HepG2 (cell line): ENCODE results near the gene LRR1. TPM values are rescaled to one million over a fixed set of nuclear protein-coding genes. Genes with fewer than 3 reads are reported as not detected.

Experiments
- ARID5B ChIP-seq: IDR thresholded peaks from 2 replicates; pipeline ENCODE4 v1.4.0; 2020; ENCODE audit warnings: mild to moderate bottlenecking, missing genetic modification reagents
- ATF4 ChIP-seq, 2 experiments: fragments of 450-650 bp in 1 of 2; sonication (generic) in 1 of 2; formaldehyde crosslinking; IDR thresholded peaks; 2 replicates each; pipeline versions ENCODE4 v1.5.0 to v1.8.0; 2020 to 2022; ENCODE audit warnings: mild to moderate bottlenecking in 1 of 2, missing genetic modification reagents in 1 of 2
- ATF7 ChIP-seq, 2 experiments: fragments of 450-650 bp in 1 of 2; sonication (generic) in 1 of 2; formaldehyde crosslinking in 1 of 2; IDR thresholded peaks; 2 replicates each; pipeline versions ENCODE4 v1.4.0 to v1.6.1; 2016 to 2020; ENCODE audit warnings: antibody characterized with exemption in 1 of 2, mild to moderate bottlenecking in 1 of 2, missing genetic modification reagents in 1 of 2
- BRF2 ChIP-seq: sonication (generic); formaldehyde crosslinking; IDR thresholded peaks from 2 replicates; pipeline ENCODE4 v1.8.1; 2022; ENCODE audit warnings: mild to moderate bottlenecking, missing genetic modification reagents
- FOXA3 ChIP-seq: IDR thresholded peaks from 2 replicates; pipeline ENCODE4 v1.6.1; 2016; ENCODE audit warnings: missing genetic modification reagents, missing compliant biosample characterization
- HCFC1 ChIP-seq: fragments of 150-350 bp; IDR thresholded peaks from 2 replicates; pipeline ENCODE4 v1.6.1; 2014; ENCODE audit warnings: low read depth, low read length
- SIN3A ChIP-seq: IDR thresholded peaks from 2 replicates; pipeline ENCODE4 v1.6.1; 2011; ENCODE audit warnings: low read depth, mild to moderate bottlenecking, control low read depth, low read length, borderline replicate concordance
- TBX3 ChIP-seq: fragments of 450-650 bp; IDR thresholded peaks from 2 replicates; pipeline ENCODE4 v1.6.1; 2017; ENCODE audit warnings: antibody characterized with exemption, mild to moderate bottlenecking, inconsistent platforms, borderline replicate concordance
- ZBTB38 ChIP-seq: sonication (generic); formaldehyde crosslinking; IDR thresholded peaks from 2 replicates; pipeline ENCODE4 v1.5.1; 2020; ENCODE audit warnings: mild to moderate bottlenecking, missing genetic modification reagents
- ZNF274 ChIP-seq: sonication (generic); formaldehyde crosslinking; IDR thresholded peaks from 2 replicates; pipeline ENCODE4 v1.5.1; 2020; ENCODE audit warnings: mild to moderate bottlenecking, missing genetic modification reagents
- ZNF687 ChIP-seq: sonication (generic); formaldehyde crosslinking; IDR thresholded peaks from 2 replicates; pipeline ENCODE4 v1.5.1; 2020; ENCODE audit warnings: mild to moderate bottlenecking, missing genetic modification reagents, moderate library complexity
- ZNF772 ChIP-seq: sonication (generic); formaldehyde crosslinking; IDR thresholded peaks from 2 replicates; pipeline ENCODE4 v1.5.0; 2020; ENCODE audit warnings: mild to moderate bottlenecking, missing genetic modification reagents
- ZSCAN25 ChIP-seq: sonication (generic); formaldehyde crosslinking; IDR thresholded peaks from 2 replicates; pipeline ENCODE4 v1.8.0; 2022; ENCODE audit warnings: mild to moderate bottlenecking, missing genetic modification reagents
- ZSCAN5A ChIP-seq: sonication (generic); formaldehyde crosslinking; IDR thresholded peaks from 2 replicates; pipeline ENCODE4 v1.8.0; 2022; ENCODE audit warnings: mild to moderate bottlenecking, missing genetic modification reagents, borderline replicate concordance
- polyA plus RNA-seq, 8 experiments: library from polyadenylated mRNA; depleted of rRNA in 3 of 8; stranded (reverse) in 7 of 8; unstranded in 1 of 8; fragments of >200 nt; fragmentation: Illumina TruSeq in 4 of 8; extraction: Trizol in 4 of 8; gene quantifications; 2 replicates each; pipeline versions ENCODE4 v1.2.1 to v1.2.3, GENCODE V29; 2011 to 2016; ENCODE audit warnings: low read depth in 4 of 8, missing spikeins in 1 of 8, mixed read lengths in 1 of 8; ENCODE audit not compliant: insufficient read depth in 1 of 8
- total RNA-seq, 5 experiments: library from RNA; depleted of rRNA; stranded (reverse); fragments of >200 nt; fragmentation: Illumina TruSeq; extraction: Trizol; gene quantifications; 2 replicates each; pipeline ENCODE4 v1.2.3, GENCODE V29; 2016; ENCODE audit warnings: low read depth in 1 of 5

Gene LRR1
- total and polyA plus RNA-seq, 2 of the 13 experiments (the other 11 are each of a cell fraction or from before 2014, with no cell fraction given): 7.0 to 36.2 TPM

GRCh38 chr14:49641697-49642129 is 43.0 kb downstream of the LRR1 start (continued):
- TF ChIP-seq ZNF687 (no peak), SIN3A (peak; percentile 98), ZNF772 (CRISPR knock-in tag) (peak; percentile 67; the same call in 1 of the 2 replicates), TBX3 (peak; percentile 58; the same call in 1 of the 2 replicates), BRF2 (CRISPR knock-in tag) (no peak), ZSCAN5A (peak; percentile 69; the same call in 1 of the 2 replicates), ARID5B (CRISPR knock-in tag) (peak; percentile 95), ATF4 (CRISPR knock-in tag; IDR thresholded peaks at IDR 0.05) (peak in 1 of 2 experiments; percentile 82; a peak in 2 of 4 replicates), ZNF274 (CRISPR knock-in tag) (no peak), ZBTB38 (peak; percentile 70), FOXA3 (CRISPR knock-in tag) (peak; percentile 96), ATF7 (IDR thresholded peaks at IDR 0.05) (peak; percentile 52; the same call in 1 of the 2 replicates), ATF7 (CRISPR knock-in tag; IDR thresholded peaks at IDR 0.05) (peak; percentile 89; the same call in 1 of the 2 replicates), ZSCAN25 (CRISPR knock-in tag) (no peak), HCFC1 (no peak)
